HEK293T (cell line): Measurements from ENCODE around the gene ACTR1B.

ENCODE experiments used
- CTCF ChIA-PET: fragments of 350-600 bp; formaldehyde crosslinking; extraction: SDS; loops from one replicate; lab custom pipeline; 2021; ENCODE audit warnings: antibody characterized with exemption, inconsistent platforms; lab: Yijun Ruan, JAX
- POLR2A ChIA-PET: fragments of 350-600 bp; formaldehyde crosslinking; extraction: SDS; loops from one replicate; lab custom pipeline; 2020; ENCODE audit warnings: antibody characterized with exemption, inconsistent platforms; lab: Yijun Ruan, JAX
- DNase-seq: peaks from one replicate; pipeline ENCODE4 v3.0.0; 2012; ENCODE audit warnings: mixed read lengths; ENCODE audit errors: extremely low spot score
- ARNT ChIP-seq: fragments of 450-650 bp; IDR thresholded peaks from 2 replicates; pipeline ENCODE4 v1.6.1; 2017; ENCODE audit warnings: mild to moderate bottlenecking
- BHLHE40 ChIP-seq: fragments of 450-650 bp; IDR thresholded peaks from 2 replicates; pipeline ENCODE4 v1.6.1; 2016; ENCODE audit warnings: mild to moderate bottlenecking, moderate library complexity, borderline replicate concordance
- CTBP1 ChIP-seq: fragments of 450-650 bp; IDR thresholded peaks from 2 replicates; pipeline ENCODE4 v1.6.1; 2016; ENCODE audit warnings: borderline replicate concordance
- ELF4 ChIP-seq: fragments of 450-650 bp; IDR thresholded peaks from 2 replicates; pipeline ENCODE4 v1.6.1; 2017; ENCODE audit warnings: antibody characterized with exemption
- FOXA1 ChIP-seq: fragments of 450-650 bp; IDR thresholded peaks from 2 replicates; pipeline ENCODE4 v1.6.1; 2016; ENCODE audit warnings: mild to moderate bottlenecking
- FOXK2 ChIP-seq: fragments of 450-650 bp; IDR thresholded peaks from 2 replicates; pipeline ENCODE4 v1.6.1; 2016; ENCODE audit warnings: mild to moderate bottlenecking
- FOXM1 ChIP-seq: fragments of 450-650 bp; IDR thresholded peaks from 2 replicates; pipeline ENCODE4 v1.6.1; 2017; ENCODE audit warnings: mild to moderate bottlenecking, borderline replicate concordance
- HDGF ChIP-seq: fragments of 450-650 bp; IDR thresholded peaks from 2 replicates; pipeline ENCODE4 v1.6.1; 2017; ENCODE audit warnings: antibody characterized with exemption, borderline replicate concordance
- L3MBTL2 ChIP-seq: fragments of 450-650 bp; conservative IDR thresholded peaks from 2 replicates; pipeline ENCODE4 v1.6.1; 2016; ENCODE audit warnings: mild to moderate bottlenecking
- LEF1 ChIP-seq: fragments of 450-650 bp; IDR thresholded peaks from 2 replicates; pipeline ENCODE4 v1.6.1; 2017; ENCODE audit warnings: mild to moderate bottlenecking, borderline replicate concordance
- NFRKB ChIP-seq: fragments of 450-650 bp; IDR thresholded peaks from 2 replicates; pipeline ENCODE4 v1.6.1; 2016; ENCODE audit warnings: mild to moderate bottlenecking, moderate library complexity
- PKNOX1 ChIP-seq: fragments of 450-650 bp; IDR thresholded peaks from 2 replicates; pipeline ENCODE4 v1.6.1; 2016
- SP1 ChIP-seq: fragments of 450-650 bp; IDR thresholded peaks from 2 replicates; pipeline ENCODE4 v1.6.1; 2017
- SUZ12 ChIP-seq: fragments of 450-650 bp; IDR thresholded peaks from 2 replicates; pipeline ENCODE4 v1.6.1; 2016; ENCODE audit warnings: mild to moderate bottlenecking
- TARDBP ChIP-seq: fragments of 450-650 bp; IDR thresholded peaks from 2 replicates; pipeline ENCODE4 v1.6.1; 2016
- ZNF384 ChIP-seq: fragments of 450-650 bp; IDR thresholded peaks from 2 replicates; pipeline ENCODE4 v1.6.1; 2016

Gene ACTR1B

GRCh38 chr2:97660044-97660774 is 3.6 kb downstream of the ACTR1B start:
- CTCF ChIA-PET = no interaction called here
- TF ChIP-seq NFRKB (no peak), FOXA1 (no peak), HDGF (no peak), ZNF384 (no peak), ARNT (no peak), PKNOX1 (no peak), ELF4 (no peak), CTBP1 (no peak), FOXM1 (no peak), SUZ12 (no peak), SP1 (no peak), L3MBTL2 (no peak), BHLHE40 (no peak), FOXK2 (no peak), TARDBP (no peak), LEF1 (no peak)
- POLR2A ChIA-PET = interaction anchor here (1.1 to 3.1 kb wide), 3 partner anchors 8 to 17 kb away, joined by 3 to 34 read pairs (median 4); partner anchors contain the start of gene COX5B
- no peak for DNase-seq

- DNase-seq = no peak
- CTCF ChIA-PET = no interaction called here
- TF ChIP-seq SP1 (no peak), ELF4 (no peak), PKNOX1 (no peak), FOXM1 (no peak), CTBP1 (no peak), LEF1 (no peak), ZNF384 (no peak), BHLHE40 (no peak), FOXK2 (no peak), ARNT (no peak), TARDBP (no peak), FOXA1 (no peak)
- POLR2A ChIA-PET = interaction anchor here (1.3 to 3.1 kb wide), 2 partner anchors 14 to 17 kb away, joined by 3 to 34 read pairs; partner anchors contain the start of gene COX5B
These were observed 4.4 kb downstream of the ACTR1B start for GRCh38 chr2:97659256-97660043.

- POLR2A ChIA-PET = interaction anchor here (3.1 kb wide), 1 partner anchor 13 kb away, joined by 34 read pairs; the partner anchor contains the start of gene COX5B
- CTCF ChIA-PET = no interaction called here
- no peak for DNase-seq
- TF ChIP-seq HDGF (no peak), FOXA1 (no peak), SP1 (no peak), NFRKB (no peak), ZNF384 (no peak), SUZ12 (no peak), PKNOX1 (no peak), CTBP1 (no peak), FOXM1 (no peak), ELF4 (no peak), FOXK2 (no peak), LEF1 (no peak), TARDBP (no peak), BHLHE40 (no peak), ARNT (no peak), L3MBTL2 (no peak)
These were observed 5.1 kb downstream of the ACTR1B start for GRCh38 chr2:97658691-97659157.

GRCh38 chr2:97657986-97658690 is 5.7 kb downstream of the ACTR1B start:
- CTCF ChIA-PET = no interaction called here
- DNase-seq = no peak
- no peak for TF ChIP-seq ELF4
- no peak for TF ChIP-seq FOXA1
- TF ChIP-seq ZNF384 = no peak
- TF ChIP-seq ARNT = no peak
- TF ChIP-seq HDGF = no peak
- no peak for TF ChIP-seq PKNOX1
- POLR2A ChIA-PET = interaction anchor here (3.1 to 5.2 kb wide), 2 partner anchors 12 to 13 kb away, joined by 34 to 40 read pairs; partner anchors contain the start of gene COX5B
